Pulmonary artery endothelial cell (primary cell): Measurements from ENCODE around the gene ECI1. TPM values are rescaled to one million over a fixed set of nuclear protein-coding genes. Genes with fewer than 3 reads are reported as not detected.
A peak's percentile ranks its signal among the peaks of the same experiment; 100 is the strongest.
"Not testable (repeated sequence)": the region's sequence is repeated elsewhere in the genome, so short reads cannot be mapped to it uniquely, and the experiment has no call there.

ENCODE experiments used
- DNase-seq: peaks from one replicate; pipeline ENCODE4 v3.0.0-alpha.2; 2011; ENCODE audit warnings: low read depth, low spot score
- total RNA-seq: library from RNA; depleted of rRNA; stranded (reverse); fragments of >200 nt; gene quantifications from 2 replicates; pipeline ENCODE4 v1.2.3, GENCODE V29; 2014

The ECI1 gene
- total RNA-seq, 1 donor from 2014 or later = 35.1 TPM

DNA sequence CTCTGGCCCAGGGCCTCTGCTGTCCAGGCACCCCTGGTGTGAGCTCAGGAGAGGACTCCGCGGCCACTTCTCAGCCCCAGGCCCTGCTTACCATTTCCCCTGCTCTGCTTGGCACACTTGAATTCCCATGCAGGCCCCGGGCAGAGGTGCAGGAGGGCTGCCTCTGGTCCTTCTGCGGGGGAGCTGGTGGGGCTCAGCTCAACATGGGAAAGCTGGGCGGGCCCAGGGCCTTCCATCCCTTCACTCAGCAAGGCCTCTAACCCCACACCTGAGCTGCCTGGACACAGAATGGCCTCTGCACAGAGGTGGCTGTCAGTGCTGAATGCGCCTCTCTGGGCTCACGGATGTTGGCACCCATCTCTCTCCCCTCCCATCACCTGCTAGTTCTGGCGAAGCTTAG is 29.1 kb upstream of the ECI1 start:
- DNase-seq = no peak

DNA sequence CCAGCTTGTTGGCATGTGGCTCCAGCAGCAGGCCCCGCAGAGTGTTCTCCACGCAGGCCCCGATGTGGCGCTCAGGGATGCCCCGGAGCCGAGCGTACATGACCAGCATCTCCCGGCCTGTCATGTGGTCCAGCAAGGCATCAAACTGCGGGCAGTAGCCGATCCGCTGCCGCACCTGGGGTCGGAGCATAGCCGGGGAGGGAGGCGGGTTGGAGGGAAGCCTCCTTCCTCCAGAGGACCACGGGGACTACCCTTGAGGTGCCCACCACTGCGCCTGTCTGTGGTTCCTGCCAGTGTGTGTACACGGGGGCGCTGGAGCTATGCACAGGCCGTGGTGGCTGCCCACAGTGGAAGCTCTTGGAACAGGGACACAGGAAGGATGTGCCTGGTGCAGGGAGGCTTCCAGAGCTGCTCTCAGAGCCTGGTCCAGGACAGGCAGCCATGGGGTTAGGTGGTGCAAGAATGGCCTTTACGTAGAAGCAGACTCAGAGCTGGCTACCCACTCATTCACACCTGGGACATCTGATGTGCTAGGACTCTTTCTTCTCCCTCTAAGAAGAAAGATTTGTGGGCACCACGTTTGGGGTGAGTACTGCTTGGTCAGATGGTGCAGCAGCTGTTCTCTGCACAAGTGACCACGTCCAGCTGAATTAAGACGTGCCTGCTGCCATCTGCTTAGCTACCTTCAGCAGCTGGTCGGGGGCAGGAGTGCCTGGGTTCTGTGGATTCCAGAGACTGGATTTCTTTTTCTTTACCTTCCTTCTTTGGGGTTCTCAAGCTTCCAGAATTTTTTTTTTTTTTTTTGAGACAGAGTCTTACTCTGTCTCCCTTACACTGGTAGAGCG is 27.8 kb upstream of the ECI1 start:
- DNase-seq = no peak

- DNase-seq = no peak
Observed at GRCh38 chr16:2278272-2278608, 26.9 kb upstream of the ECI1 start.

- DNase-seq = no peak
Observed at GRCh38 chr16:2277466-2278271, 26.3 kb upstream of the ECI1 start.

DNA sequence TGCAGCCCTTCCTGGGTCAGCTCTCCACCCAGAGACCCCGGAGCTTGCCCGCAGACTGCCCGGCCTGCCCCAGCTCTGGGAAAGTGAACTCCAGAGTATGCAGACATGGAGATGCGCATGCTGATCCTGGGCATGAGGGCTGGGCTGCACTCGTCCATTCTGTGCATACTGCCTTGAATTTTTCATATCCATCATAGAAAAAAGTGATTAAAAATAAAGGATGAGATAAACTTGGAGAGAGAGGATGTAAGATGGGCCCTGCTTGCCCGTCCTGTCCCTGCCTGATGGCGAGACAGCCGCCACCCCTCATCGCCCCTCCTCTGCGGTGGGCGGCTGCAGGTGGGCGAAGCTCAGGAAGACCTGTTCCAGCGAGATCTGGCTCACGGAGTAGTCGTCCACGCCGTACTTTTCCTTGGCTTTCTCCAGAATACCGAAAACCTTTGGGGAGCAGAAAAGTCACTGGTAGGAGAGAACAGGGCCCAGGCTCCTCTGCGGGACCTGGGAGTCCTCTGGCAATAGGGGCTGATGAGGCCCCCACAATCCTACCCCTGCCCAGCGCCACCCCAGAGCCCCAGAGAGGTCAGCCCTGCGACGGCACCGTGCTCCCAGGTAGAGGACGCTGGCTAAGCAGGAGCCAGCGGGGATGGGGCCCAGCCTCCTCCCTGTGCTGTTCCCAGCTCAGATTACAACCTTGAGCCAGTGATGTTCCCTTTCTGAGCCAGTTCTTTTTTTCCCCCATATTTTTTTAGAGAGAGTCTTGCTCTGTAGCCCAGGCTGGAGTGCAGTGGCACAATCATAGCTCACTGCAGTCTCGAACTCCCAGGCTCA is 25.2 kb upstream of the ECI1 start:
- no peak for DNase-seq

GRCh38 chr16:2275476-2276367 is 24.3 kb upstream of the ECI1 start:
- DNase-seq = no peak

GRCh38 chr16:2273931-2274330 is 22.5 kb upstream of the ECI1 start:
- DNase-seq = no peak

- no peak for DNase-seq
Observed at GRCh38 chr16:2273484-2273883, 22.1 kb upstream of the ECI1 start.

GRCh38 chr16:2271848-2272461 is 20.6 kb upstream of the ECI1 start:
- DNase-seq = no peak

DNA sequence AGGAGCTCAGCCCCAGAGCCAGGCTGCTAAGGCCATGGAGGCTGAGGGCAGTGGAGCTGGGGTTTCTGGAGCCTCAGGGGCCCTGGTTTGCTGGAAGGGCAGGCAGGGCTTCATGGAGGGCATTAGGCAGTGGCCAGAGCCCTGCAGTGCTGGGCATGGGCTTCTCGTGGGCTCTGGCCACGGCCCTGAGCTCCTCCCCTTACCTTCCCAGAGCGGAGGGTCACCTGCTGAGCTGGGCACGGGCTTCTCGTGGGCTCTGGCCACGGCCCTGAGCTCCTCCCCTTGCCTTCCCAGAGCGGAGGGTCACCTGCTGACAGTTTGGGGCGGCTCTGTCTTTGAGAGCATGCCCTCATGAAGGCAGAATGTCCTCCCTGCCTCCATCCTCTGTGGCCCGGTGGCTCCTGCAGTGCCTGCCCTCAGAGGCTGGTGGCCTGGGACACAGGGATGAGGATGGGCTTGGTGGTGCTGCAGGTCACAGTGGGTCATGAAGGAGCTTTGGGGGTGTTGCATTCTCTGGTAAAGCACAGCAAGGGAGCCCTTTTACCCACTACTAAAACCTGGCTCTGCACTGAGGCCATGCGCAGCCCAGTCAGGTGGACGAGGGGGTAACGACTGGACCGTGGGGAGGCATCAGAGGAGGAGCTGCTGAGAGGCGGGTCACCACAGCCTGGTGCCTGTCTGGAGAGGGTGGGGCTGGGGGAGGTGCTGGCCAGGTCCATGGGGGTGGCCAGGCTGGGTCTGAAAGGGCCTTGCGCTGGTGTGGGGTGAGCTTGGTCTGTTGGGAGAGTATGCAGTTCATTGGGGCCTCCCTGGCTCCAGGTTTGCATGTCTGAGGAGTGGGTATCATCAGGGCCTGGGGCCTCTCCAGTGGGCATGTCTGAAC is 19.4 kb upstream of the ECI1 start:
- no peak for DNase-seq

- no peak for DNase-seq
Observed at GRCh38 chr16:2270070-2270462, 18.7 kb upstream of the ECI1 start.

GRCh38 chr16:2267913-2268666 is 16.7 kb upstream of the ECI1 start, which contains the start of gene RNPS1:
RNPS1 (minus strand) TSS chr16:2268126; CDS start chr16:2264643, 3,483 bp downstream.
- peak; percentile 73 for DNase-seq

- DNase-seq = not testable (repeated sequence)
Observed at GRCh38 chr16:2267505-2267912, 16.1 kb upstream of the ECI1 start.

GRCh38 chr16:2266887-2267286 is 15.5 kb upstream of the ECI1 start:
- not testable (repeated sequence) for DNase-seq

- DNase-seq = not testable (repeated sequence)
Observed at GRCh38 chr16:2263026-2263425, 11.6 kb upstream of the ECI1 start.

GRCh38 chr16:2260250-2260649 is 8.9 kb upstream of the ECI1 start:
- DNase-seq = no peak

DNA sequence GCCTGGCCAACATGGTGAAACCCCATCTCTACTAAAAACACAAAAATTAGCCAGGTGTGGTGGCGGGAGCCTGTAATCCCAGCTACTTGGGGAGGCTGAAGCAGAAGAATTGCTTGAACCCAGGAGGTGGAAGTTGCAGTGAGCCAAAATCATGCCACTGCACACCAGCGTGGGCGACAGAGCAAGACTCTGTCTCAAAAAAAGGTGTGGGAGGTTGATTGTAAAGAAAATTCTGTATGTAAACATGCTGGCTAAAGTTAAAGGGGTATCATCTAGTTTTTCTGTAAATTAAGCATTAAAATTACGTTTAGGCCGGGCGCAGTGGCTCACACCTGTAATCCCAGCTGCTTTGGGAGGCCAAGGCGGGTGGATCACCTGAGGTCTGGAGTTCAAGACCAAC is 7.1 kb upstream of the ECI1 start:
- not testable (repeated sequence) for DNase-seq

- no peak for DNase-seq
Observed at GRCh38 chr16:2257726-2258125, 6.3 kb upstream of the ECI1 start.
